ENCODE data around the gene ERBB4.
"Not testable (repeated sequence)": the region's sequence is repeated elsewhere in the genome, so short reads cannot be mapped to it uniquely, and the experiment has no call there.

The ERBB4 gene

DNA sequence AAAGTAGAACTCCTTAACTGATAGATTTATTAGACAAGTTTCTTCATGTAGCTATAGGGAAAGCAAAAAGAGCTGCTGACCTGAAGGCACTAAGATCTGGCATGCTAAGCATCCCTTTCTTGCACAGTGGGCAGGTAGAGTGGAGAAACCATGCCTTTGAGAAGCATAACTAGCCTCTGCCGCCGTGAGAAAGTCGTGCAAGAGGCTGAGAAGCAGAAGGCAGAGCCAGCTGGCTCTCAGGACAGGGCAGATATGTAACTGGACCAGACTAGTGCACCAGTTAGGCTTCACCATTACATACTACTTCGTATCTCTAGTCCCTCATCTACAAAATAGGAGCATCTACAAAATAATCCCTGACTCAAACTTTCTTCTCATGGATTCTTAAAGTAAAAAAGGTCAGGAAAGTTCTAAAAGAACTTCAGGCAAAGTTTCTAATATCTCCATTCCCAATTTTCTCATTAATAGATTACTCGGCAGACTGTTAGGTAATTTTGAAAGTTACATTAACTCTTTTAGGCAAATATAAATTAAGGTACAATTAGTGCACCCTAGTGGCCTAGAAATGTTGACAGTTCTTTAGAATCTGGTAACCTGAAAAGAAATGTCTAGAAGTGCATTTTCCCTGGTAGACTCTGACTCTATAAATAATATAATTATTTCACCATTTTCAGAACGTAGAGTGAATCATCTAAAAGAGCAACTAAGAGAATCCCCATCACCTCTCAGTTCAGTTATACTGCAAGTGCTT is 10.3 kb downstream of the ERBB4 start:
- no peak for DNase-seq

DNA sequence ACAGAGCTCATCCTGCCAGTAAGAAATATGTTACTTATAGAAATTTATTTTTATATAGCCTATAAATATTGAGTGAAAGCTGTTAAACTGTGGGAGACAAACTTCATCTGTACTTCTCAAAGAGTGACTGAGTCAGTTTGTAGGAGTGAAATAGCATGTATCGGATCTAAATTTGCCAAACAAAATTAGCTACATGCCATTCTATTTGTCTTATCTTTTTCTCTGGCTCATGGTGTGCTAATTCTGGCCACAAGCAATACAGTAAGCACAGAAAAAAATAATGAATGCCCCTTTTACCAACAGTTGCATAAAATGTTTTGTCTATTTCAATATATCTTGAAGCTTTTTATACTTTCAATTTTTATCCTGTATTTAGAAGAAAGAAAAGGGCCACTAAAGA is 12.5 kb downstream of the ERBB4 start:
- DNase-seq, result no peak

- DNase-seq, result no peak
These were observed 14.8 kb downstream of the ERBB4 start for GRCh38 chr2:212523756-212524155.

DNA sequence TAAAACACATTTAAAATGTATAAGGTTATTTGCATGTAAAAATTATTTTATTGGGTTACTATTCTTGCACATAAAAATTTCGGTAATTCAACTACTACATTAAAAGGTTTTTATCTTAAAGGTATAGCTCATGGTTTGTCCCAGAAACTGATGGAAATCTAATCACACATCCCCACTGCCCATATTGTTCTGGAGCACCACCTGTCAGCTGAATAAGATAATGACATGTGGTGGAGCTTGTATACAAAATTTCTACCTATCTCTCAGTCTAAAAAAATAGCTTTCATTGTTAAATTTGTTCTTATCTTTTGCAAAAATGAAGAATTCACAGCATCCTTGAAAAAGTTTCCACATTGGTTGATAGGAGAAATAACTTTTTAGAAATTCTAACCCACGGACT is 18.3 kb downstream of the ERBB4 start:
- peak; percentile 29 for DNase-seq

DNA sequence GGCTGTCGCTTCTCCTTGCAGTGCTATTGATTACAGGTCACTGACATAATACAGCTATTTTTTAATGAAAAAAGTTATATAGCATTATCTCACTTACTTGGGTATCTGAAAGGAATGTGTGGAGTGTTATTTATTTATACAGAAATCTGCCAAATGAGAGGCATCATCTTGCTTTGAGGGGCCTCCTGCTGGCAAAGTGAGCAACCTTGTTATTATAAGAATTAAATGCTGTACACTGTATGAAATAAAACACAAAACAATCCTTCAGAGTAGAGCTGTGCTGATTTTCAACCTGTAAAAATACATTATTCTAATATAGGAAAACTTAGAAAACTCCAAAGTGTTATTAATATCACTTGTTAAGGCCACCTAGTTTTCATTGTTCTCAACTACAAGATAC is 20.9 kb downstream of the ERBB4 start:
- no peak for DNase-seq

DNA sequence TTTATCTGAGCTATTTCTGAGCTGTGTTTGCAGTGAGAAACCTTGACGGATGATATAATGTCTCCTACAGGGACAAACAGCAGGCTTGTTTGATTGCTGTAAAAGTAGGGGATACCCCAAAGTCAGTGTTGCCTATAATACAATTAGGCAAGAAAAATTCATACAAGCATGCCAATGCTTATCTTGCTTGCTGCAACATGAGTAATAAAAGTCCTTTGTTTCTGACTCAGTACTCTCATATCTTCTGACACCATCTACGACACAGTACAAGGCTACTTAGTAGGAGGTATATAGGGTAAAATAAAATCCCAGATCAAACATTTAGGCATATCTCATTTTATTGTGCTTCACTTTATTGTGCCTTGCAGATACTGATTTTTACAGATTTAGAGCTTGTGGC is 33.0 kb downstream of the ERBB4 start:
- no peak for DNase-seq

GRCh38 chr2:212495046-212495445 is 43.6 kb downstream of the ERBB4 start:
- DNase-seq, result no peak

DNA sequence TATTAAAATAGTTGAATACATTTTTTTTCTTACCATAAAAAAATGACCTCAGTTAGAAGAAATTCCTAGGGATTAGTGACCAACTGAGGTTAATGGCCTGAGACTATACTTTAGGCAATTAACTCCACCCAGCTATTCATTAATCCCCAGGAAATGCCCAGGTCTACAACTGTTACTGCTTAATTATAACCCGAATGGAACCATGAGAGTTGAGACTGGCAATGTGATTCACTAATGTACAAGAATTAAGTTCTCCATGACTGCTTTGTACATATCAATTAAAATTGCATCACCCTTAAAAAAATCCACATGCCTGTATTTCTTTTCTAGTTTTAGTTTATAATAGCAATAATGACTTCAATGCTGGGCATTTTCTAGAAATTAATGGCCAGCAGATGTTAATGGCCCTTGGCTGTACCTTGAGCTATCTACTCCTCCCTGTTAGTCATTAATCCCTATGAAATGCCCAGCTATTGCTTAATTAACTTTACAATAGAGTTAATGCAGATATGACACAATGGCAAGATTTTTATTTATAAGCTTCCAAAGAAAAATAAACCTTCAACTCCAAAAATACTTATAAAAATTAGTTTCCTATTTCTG is 44.1 kb downstream of the ERBB4 start:
- no peak for DNase-seq

DNA sequence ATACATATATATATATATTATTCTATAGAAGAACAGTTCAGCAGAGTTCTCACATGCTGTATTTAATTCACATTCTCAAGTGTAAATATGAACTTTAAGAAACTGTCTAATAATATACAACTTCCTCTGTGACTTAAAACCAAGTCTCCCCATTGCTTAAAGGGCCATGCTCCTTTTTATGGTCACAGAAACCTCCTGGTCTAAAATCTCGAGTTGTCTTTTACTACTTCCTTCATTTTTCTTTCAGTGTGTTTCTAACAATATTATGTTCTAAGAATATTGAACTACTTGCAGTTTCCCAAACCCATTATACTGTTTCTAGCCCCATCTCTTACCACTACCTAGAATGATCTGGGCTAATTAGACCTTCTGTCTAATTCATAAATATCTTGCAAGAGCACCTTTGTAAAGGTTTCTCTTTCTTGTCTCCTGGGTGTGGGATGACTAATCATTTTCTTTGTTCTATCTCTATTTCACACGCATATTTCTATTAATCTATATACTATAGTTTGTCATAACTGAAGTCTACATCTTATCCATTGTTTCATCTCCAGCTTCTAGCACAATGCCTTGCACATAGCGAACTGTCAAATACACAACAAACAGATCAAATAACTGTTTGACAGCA is 48.8 kb downstream of the ERBB4 start:
- no peak for DNase-seq

DNA sequence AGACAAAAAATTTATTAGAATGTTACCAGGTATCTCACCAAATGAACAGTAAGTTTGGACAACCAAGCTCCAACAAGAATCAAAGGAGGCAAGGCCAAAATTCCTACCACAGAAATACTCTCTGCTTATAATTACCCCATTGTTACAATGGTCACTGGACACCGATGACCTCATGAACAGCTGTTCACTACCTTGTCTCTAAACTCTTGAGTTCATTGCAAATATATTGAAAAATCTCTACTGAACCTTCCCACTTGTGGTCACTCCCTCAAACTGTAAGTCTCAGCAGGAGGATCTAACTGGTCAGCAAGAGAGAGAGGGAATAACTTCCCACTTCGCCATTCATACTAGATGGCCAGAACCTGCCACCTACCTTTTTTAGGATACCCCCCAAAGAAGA is 50.0 kb downstream of the ERBB4 start:
- no peak for DNase-seq

GRCh38 chr2:212484563-212485080 is 54.0 kb downstream of the ERBB4 start:
- DNase-seq, result no peak

DNA sequence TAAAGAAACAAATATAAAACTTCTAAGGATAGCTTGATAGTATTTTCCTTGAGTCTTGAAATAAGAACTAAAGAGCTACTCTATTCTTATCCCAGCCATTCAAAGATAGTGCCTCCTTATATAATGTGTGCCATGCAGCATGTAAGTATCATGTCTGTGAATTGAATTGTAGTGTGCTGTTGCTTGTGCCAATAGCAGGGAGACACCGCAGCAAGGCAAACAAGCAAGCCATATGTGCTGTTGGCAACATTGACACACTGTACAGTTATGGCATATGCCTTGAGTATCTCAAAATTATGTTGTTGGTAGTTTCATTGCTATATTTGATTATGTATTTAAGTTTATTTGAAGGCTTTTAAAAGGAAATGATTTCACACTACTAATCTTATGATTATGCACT is 58.2 kb downstream of the ERBB4 start:
- DNase-seq, result peak; percentile 92

DNA sequence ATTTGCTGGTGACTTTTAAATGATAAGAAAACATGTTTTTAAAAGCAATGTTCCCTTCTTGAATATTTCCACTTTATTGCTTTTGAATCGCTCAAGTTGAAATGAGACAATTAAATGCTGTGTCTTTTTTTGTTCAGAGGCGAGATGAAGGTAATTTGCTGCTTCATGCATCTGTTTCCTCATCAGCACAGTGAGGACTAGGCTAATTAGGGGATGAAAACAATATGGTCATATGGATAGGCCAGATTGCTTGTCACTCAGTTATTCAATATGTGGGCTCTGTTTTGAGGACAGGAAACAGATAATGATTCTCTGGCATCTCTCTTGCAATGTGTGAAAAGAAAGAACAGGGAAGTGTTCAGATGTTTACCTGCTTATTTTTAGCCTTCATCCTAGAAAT is 61.0 kb downstream of the ERBB4 start:
- DNase-seq, result peak; percentile 97

DNA sequence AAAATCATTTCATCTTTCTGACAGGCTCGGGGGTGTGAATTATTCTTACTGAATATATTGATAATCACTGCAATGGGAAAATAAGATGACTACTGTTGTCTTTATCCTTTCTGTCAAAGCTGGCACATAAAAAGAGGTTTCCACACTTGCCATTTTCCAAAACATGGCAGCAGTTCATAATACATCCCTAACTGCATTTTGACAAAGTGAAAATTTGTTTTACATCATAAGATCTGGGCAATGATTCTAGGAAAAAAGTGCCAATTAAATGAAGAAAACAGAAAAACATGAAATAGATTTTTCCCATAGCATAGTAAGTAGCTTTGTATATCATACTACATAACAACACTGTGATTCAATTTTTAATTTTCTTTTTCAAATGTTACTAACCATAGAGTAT is 65.4 kb downstream of the ERBB4 start:
- DNase-seq, result no peak

GRCh38 chr2:212467551-212467950 is 71.1 kb downstream of the ERBB4 start:
- not testable (repeated sequence) for DNase-seq

GRCh38 chr2:212465456-212465855 is 73.1 kb downstream of the ERBB4 start:
- DNase-seq, result no peak

DNA sequence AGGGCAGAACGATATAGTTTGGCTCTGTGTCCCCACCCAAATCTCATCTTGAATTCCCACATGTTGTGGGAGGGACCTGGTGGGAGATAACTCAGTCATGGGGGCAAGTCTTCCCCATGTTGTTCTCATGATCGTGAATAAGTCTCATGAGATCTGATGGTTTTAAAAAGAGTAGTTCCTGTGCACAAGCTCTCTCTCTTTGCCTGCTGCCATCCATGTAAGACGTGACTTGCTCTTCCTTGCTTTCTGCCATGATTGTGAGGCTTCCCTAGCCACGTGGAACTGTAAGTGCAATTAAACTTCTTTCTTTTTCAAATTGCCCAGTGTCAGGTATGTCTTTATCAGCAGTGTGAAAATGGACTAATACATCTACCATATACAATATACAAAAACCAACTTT is 76.9 kb downstream of the ERBB4 start:
- not testable (repeated sequence) for DNase-seq

- DNase-seq, result no peak
These were observed 84.5 kb downstream of the ERBB4 start for GRCh38 chr2:212454149-212454548.

- DNase-seq, result no peak
These were observed 86.8 kb downstream of the ERBB4 start for GRCh38 chr2:212451786-212452231.

DNA sequence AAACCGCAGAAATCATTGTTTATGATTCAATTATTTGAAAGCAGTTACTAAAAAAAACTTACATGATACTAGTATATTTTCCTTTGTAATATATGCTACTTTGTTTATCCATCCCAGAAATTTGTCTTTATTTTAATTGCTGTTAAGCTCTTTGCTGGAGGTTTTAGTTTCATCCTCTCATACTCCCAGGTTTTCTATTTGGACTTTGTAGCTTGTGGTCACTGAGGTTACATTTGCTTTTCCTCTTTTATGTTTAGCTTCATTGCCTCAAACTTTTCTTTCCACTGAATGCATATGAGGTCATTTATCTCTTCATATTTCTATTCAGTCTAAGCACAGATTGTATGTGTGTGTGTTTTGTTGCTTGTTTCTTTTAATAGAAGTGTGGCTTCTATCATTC is 89.9 kb downstream of the ERBB4 start:
- DNase-seq, result no peak

DNA sequence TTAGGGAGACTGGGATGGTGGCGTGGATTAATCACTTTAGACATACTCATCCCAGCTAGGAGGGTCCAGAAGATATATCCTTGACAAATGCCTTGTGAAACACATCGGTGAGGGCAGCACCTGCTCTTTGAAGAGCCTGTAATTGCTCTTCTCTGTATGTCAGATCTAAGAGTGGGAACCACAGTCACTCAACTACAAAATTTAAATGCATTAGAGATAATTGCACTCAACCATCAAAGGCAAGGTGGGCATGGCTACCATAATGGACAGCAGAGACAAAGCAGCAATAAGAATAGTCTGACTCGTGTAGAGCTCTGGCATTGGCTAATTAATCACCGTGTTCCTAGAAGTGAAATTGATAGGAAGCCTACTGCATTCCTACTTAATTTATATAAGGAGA is 96.8 kb downstream of the ERBB4 start:
- no peak for DNase-seq

DNA sequence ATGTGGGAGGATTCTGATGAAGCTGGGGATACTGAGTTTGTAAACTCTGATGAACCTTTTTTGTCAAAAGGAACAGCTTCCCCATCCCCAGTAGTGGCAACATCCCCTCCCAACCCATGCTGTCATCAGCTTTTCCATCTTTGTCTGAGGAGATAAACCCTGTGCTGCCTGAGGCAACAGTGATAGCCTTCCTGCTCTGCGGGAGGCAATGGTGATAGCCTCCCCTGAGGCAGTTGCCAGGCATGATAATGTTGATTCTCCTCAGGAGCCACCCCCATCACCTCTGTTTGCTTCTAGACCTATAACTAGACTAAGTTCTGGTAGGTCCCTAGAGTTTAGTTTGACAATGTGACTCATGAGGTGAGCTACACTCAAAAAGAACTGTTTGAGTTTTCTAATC is 97.5 kb downstream of the ERBB4 start:
- DNase-seq, result no peak

DNA sequence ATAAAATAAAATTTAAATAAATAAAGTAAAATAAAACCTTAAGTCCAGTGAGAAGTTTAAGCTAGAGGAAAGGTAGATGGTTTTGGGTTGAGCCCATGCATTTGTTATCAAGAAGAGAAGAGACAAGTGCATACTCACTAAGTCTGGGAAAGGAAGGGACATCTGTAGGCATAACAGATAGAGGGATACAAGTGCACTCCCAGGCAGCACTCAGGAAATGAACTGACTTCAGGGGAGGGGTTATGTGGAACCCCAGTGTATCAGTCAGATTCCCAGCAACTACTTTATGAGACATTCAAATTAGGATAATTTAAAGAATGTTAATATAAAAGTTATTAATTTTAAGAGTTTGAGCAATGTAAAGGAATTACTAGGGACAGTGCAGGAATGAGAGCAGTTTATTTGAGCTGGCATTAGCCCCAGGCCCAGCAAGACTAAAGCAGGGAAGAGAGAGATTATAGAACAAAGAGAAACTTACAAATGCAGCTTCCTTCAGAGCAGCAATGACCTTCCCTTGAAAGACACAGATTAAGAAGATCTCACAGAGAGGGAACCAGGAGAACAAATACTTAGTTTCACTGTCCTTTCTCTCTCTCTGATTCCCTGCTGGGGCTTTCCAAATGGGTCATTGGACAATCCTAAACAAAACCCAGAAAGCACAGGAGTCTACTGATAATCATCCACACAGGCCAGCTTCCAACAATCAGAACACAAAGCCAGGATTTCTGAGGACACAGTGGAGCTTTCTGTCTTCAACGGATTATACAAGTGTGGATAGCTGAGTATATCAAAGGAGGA is 109.7 kb downstream of the ERBB4 start:
- no peak for DNase-seq
